ENCODE results near the gene AFM. TPM values are rescaled to one million over a fixed set of nuclear protein-coding genes. Genes with fewer than 3 reads are reported as not detected.
A peak's percentile ranks its signal among the peaks of the same experiment; 100 is the strongest.

Gene AFM
- polyA plus RNA-seq (2011; rRNA removed) (not detected in 2 replicates), polyA minus RNA-seq (2011; rRNA and poly(A)+ RNA removed) (not detected in 2 replicates)

- H3K27ac ChIP-seq (ENCODE audit: low read depth, low read length): no peak within 1 kb of the TSS
- TF ChIP-seq CTCF (IDR thresholded peaks at IDR 0.05; ENCODE audit: low read depth, low read length): no peak
- no peak for DNase-seq (ENCODE audit: low read depth, low spot score)
- ChIA-PET POLR2A (no interaction called here), CTCF (no interaction called here)
- H3K4me3 ChIP-seq (ENCODE audit: low read depth, low read length): no peak within 1 kb of the TSS
- no peaks in the 10 kb centered on the region for H3K27me3 ChIP-seq (ENCODE audit: control insufficient read depth, insufficient read depth, low read length)
- H3K9me3 ChIP-seq (ENCODE audit: control insufficient read depth, insufficient read depth, low read length): no peaks in the 10 kb centered on the region
Observed at GRCh38 chr4:73481358-73481757, at the start of gene AFM. TSS of gene AFM (plus strand) at chr4:73481745. CDS start at chr4:73481776, 31 bp downstream.

- H3K27ac ChIP-seq (ENCODE audit: low read depth, low read length): no peak overlapping the region
- TF ChIP-seq CTCF (IDR thresholded peaks at IDR 0.05; ENCODE audit: low read depth, low read length): no peak
- peaks cover 8% of the 10 kb centered on the region for H3K27me3 ChIP-seq (ENCODE audit: control insufficient read depth, insufficient read depth, low read length)
- ChIA-PET CTCF (interaction anchor here (1.5 to 1.9 kb wide), 3 partner anchors 12 to 120 kb away, joined by 4 to 7 read pairs (median 4); no protein-coding TSS in a partner anchor), POLR2A (no interaction called here)
- no peaks in the 10 kb centered on the region for H3K9me3 ChIP-seq (ENCODE audit: control insufficient read depth, insufficient read depth, low read length)
- DNase-seq (ENCODE audit: low read depth, low spot score): no peak
- no peak overlapping the region for H3K4me3 ChIP-seq (ENCODE audit: low read depth, low read length)
Observed at GRCh38 chr4:73431813-73432168, 49.8 kb upstream of the AFM start.

- DNase-seq (ENCODE audit: low read depth, low spot score): no peak
- H3K9me3 ChIP-seq (ENCODE audit: control insufficient read depth, insufficient read depth, low read length): no peaks in the 10 kb centered on the region
- H3K27ac ChIP-seq (ENCODE audit: low read depth, low read length): no peak overlapping the region
- ChIA-PET POLR2A (interaction anchor here (0.5 kb wide), 1 partner anchor 9 kb away, joined by 16 read pairs; no protein-coding TSS in a partner anchor), CTCF (interaction anchor here (0.6 to 4.2 kb wide), 5 partner anchors 11 to 1439 kb away, joined by 3 to 26 read pairs (median 4); no protein-coding TSS in a partner anchor)
- peaks cover 8% of the 10 kb centered on the region for H3K27me3 ChIP-seq (ENCODE audit: control insufficient read depth, insufficient read depth, low read length)
- no peak for TF ChIP-seq CTCF (IDR thresholded peaks at IDR 0.05; ENCODE audit: low read depth, low read length)
- no peak overlapping the region for H3K4me3 ChIP-seq (ENCODE audit: low read depth, low read length)
Observed at GRCh38 chr4:73432169-73433000, 49.2 kb upstream of the AFM start.

GRCh38 chr4:73433140-73433539 lies 48.4 kb upstream of the AFM start:
- ChIA-PET CTCF (interaction anchor here (0.6 to 4.2 kb wide), 5 partner anchors 10 to 1439 kb away, joined by 3 to 26 read pairs (median 4); no protein-coding TSS in a partner anchor), POLR2A (no interaction called here)
- Histone ChIP-seq H3K4me3 (ENCODE audit: low read depth, low read length) (no peak overlapping the region), H3K27ac (ENCODE audit: low read depth, low read length) (no peak overlapping the region), H3K9me3 (ENCODE audit: control insufficient read depth, insufficient read depth, low read length) (no peaks in the 10 kb centered on the region), H3K27me3 (ENCODE audit: control insufficient read depth, insufficient read depth, low read length) (peaks cover 7% of the 10 kb centered on the region)
- TF ChIP-seq CTCF (IDR thresholded peaks at IDR 0.05; ENCODE audit: low read depth, low read length): no peak
- no peak for DNase-seq (ENCODE audit: low read depth, low spot score)

GRCh38 chr4:73434311-73434710 lies 47.2 kb upstream of the AFM start:
- TF ChIP-seq CTCF (IDR thresholded peaks at IDR 0.05; ENCODE audit: low read depth, low read length): peak; percentile 55
- H3K9me3 ChIP-seq (ENCODE audit: control insufficient read depth, insufficient read depth, low read length): no peaks in the 10 kb centered on the region
- CTCF ChIA-PET: interaction anchor here (1.1 to 4.2 kb wide), 5 partner anchors 9 to 120 kb away, joined by 3 to 26 read pairs (median 4); no protein-coding TSS in a partner anchor

More at GRCh38 chr4:73434311-73434710, 47.2 kb upstream of the AFM start:
- Histone ChIP-seq H3K4me3 (ENCODE audit: low read depth, low read length) (no peak overlapping the region), H3K27me3 (ENCODE audit: control insufficient read depth, insufficient read depth, low read length) (peaks cover 5% of the 10 kb centered on the region), H3K27ac (ENCODE audit: low read depth, low read length) (no peak overlapping the region)
- no peak for DNase-seq (ENCODE audit: low read depth, low spot score)
- POLR2A ChIA-PET: no interaction called here

All from AG04450 (cell line).